A549 treated with AZD9567 at 1 μM for 4 hours (cell line): ENCODE results near the gene ARHGEF28. TPM values are rescaled to one million over a fixed set of nuclear protein-coding genes. Genes with fewer than 3 reads are reported as not detected.

Source experiments
- total RNA-seq: library from RNA; stranded (reverse); fragments of 200-300 nt; extraction: Qiagen RNA extraction; gene quantifications from 5 replicates; pipeline ENCODE4 v1.2.3, GENCODE V29; 2022; ENCODE audit not compliant: insufficient read depth

The ARHGEF28 gene, protein sequence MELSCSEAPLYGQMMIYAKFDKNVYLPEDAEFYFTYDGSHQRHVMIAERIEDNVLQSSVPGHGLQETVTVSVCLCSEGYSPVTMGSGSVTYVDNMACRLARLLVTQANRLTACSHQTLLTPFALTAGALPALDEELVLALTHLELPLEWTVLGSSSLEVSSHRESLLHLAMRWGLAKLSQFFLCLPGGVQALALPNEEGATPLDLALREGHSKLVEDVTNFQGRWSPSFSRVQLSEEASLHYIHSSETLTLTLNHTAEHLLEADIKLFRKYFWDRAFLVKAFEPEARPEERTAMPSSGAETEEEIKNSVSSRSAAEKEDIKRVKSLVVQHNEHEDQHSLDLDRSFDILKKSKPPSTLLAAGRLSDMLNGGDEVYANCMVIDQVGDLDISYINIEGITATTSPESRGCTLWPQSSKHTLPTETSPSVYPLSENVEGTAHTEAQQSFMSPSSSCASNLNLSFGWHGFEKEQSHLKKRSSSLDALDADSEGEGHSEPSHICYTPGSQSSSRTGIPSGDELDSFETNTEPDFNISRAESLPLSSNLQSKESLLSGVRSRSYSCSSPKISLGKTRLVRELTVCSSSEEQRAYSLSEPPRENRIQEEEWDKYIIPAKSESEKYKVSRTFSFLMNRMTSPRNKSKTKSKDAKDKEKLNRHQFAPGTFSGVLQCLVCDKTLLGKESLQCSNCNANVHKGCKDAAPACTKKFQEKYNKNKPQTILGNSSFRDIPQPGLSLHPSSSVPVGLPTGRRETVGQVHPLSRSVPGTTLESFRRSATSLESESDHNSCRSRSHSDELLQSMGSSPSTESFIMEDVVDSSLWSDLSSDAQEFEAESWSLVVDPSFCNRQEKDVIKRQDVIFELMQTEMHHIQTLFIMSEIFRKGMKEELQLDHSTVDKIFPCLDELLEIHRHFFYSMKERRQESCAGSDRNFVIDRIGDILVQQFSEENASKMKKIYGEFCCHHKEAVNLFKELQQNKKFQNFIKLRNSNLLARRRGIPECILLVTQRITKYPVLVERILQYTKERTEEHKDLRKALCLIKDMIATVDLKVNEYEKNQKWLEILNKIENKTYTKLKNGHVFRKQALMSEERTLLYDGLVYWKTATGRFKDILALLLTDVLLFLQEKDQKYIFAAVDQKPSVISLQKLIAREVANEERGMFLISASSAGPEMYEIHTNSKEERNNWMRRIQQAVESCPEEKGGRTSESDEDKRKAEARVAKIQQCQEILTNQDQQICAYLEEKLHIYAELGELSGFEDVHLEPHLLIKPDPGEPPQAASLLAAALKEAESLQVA (N-terminal part only)
- 6.8 to 11.7 TPM (median 10.3 TPM) in 5 replicates for total RNA-seq

DNA sequence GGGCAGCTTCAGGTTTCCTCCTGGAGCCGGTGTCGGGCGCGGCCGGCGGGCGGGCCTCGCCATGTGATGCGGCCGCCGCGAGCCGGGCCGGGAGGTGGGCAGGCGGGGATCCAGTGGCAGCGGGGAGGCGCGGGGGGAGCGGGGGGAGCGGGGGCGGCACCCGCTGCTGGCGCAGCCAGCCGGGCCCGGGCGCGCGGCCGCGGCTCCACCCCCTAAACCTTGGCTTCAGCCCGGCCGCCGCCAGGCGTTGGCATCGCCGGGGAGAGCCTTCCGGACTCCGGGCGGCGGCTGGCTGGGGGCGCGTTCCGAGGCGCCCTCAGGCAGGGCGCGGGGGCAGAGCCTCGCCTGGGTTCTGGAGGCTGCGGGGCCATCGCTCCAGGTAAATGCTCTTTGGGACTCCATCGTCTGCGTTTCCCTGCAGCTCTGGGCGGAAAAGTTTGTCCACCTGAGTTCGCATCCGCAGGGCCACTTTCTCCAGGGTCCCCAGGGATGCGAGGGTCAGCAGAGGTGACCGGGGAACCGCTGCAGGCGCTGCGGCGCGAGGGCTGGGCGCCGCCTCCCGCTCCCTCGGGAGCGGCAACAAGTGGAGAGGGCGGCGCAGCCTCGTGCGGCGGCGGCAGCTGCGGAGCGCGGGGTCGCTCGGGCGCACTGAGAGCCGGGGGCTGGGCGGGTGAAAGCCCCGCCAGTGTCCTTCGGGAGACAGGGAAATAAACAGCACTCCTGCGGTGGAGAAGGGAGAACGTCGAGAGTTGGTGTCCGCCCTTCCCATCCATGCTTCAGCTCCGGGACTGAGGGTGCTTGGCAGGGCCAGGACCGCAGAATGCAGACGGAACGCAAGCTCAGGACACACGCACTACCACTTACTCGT is at the start of gene ARHGEF28:
Gene ARHGEF28, plus strand, starts transcription at position 253 of the 868 bp plus-strand sequence. CDS start 58,656 bp downstream, outside the sequence.

Other genes with a start within 250 kb of the ARHGEF28 start
- 11.6 to 21.8 TPM (median 17.7 TPM) in 5 replicates for gene FOXD1, start 177.4 kb upstream of the ARHGEF28 start, total RNA-seq
- gene BTF3, start 127.8 kb upstream of the ARHGEF28 start, total RNA-seq = 1,078 to 1,099 TPM (median 1,081 TPM) in 5 replicates
- gene ANKRA2, start 60.6 kb upstream of the ARHGEF28 start, total RNA-seq = 10.3 to 14.9 TPM (median 11.1 TPM) in 5 replicates
- gene UTP15, start 60.5 kb upstream of the ARHGEF28 start, total RNA-seq = 20.6 to 23.7 TPM (median 23.1 TPM) in 5 replicates